GM12874 (cell line): ENCODE measurements around the gene ALDH1B1.

Experiments used
- TF ChIP-seq, protein P1 (sequence below): IDR thresholded peaks from 2 replicates; pipeline ENCODE4 v1.5.1; 2011; ENCODE audit warnings: low read depth, mild to moderate bottlenecking, control low read depth, low read length, moderate library complexity; ENCODE audit not compliant: insufficient read depth

The ALDH1B1 gene

DNA sequence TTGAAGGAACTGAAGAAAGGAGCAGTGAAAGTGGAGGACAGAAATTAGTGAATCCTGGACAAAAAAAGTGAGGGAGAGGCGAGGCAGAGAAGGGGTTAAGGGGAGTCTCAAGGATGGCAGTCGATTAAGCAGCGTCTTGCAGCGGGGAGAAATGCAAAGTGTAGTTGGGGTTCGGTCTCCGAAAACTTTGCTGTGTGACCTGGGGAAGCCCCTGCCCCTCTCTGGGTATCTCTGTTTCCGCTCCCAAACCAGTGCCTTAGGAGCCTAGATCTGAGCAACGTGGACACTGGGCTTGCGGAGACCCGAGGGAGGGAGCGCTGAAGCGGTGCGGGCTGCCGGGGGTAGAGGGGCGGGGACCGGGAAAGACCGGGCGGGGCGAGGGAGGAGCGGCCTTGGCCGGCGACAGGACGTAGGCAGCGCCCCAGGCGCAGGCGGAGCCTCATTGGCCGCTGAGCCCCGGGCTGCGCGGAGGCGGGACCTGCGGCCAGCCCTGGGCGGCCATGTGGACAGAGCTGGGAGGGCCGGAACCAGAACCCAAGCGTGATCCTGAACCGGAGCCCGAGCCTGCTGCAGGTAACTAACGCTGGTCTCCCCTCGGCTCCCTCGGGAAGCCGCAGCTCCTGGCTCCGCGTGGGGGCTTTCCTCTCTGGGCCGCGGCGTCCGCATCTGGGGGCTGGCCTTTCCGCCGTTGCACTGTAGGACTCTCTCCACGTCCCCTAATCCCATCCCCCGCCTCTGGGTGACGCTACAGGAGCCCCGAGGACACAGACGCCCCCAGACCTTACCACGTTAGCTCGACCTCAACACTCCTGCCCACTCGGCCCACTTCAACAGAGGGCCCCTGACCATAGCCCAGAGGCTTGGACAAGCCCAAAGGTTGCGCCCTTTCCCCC, at the start of gene ALDH1B1:
TSS of gene ALDH1B1 (plus strand) at position 468 of the 893 bp plus-strand sequence. CDS start 3,047 bp downstream, outside the sequence.
- TF ChIP-seq, protein P1, sequence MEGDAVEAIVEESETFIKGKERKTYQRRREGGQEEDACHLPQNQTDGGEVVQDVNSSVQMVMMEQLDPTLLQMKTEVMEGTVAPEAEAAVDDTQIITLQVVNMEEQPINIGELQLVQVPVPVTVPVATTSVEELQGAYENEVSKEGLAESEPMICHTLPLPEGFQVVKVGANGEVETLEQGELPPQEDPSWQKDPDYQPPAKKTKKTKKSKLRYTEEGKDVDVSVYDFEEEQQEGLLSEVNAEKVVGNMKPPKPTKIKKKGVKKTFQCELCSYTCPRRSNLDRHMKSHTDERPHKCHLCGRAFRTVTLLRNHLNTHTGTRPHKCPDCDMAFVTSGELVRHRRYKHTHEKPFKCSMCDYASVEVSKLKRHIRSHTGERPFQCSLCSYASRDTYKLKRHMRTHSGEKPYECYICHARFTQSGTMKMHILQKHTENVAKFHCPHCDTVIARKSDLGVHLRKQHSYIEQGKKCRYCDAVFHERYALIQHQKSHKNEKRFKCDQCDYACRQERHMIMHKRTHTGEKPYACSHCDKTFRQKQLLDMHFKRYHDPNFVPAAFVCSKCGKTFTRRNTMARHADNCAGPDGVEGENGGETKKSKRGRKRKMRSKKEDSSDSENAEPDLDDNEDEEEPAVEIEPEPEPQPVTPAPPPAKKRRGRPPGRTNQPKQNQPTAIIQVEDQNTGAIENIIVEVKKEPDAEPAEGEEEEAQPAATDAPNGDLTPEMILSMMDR = peak; percentile 48

DNA sequence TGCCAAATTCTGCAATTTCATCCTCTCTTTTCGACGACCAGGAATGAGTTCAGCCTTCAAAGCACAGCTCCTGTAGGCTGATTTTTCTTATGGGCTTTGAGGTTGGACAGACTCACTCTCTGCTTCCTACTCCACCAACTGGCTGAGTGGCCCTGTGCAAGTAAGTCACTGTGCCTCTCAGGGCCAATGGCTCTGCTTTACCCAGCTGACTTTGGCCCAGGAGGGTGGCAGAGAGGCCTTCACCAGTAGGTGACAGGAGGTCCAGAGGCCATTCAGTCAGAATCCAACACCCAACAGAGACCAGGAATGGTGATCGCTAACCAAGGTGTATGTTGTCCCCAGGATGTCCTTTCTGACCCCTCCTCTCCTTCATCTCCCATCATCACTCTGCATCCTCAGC, 49.5 kb upstream of the ALDH1B1 start:
- TF ChIP-seq, protein P1 = no peak

DNA sequence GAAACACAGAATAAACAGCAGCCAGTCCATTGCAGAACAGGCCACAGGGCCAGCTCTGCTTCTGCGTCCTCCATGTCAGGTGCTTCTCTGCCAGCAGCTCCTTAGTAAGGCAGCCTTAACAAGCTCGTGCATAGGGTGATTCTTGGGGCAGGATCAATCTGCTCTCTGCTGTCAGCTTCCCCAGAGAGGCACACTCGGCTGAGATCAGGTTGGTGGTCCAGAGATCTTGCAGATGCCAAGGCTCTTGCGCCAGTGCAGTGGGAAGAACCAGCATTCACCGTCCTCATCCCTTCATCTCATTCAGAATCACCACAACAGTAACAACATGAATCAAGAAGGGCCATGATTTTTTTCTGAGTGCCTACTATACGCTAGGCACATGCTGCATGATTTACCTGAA, 49.0 kb upstream of the ALDH1B1 start:
- TF ChIP-seq, protein P1 = no peak

DNA sequence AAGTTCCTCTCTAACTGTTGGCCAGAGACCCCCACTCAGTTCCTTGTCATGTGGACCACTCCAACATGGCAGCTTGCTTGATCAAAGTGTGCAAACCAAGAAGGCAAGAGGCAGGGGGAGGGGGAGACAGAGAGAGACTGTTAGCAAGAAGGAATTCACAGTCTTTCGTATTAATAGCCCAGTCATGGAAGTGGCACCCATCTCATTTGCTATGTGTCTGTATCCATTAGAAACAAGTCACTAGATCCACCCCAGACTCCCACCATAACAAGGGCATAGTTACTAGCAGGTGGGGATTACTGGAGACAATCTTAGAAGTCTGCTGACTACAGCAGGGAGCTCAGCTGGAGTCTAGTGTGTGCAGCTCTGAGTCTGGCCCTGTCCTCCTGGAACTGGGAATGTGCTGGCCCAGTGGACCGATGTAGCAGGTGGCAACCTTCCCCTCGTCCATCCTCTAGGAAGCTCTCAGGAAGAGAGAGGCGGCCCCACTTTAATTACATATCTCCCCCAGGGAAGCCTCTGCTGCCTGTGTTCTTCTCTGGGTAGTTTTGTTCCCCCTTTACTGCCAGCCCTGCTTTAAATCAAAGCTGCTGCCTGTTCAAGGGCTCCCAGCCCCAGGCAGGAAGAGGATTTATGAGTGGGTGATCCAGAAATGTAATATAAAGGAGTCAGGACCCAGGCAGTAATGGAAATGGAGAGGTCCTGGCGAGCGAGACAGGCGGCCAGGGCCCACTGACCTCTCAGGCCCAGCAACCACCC, 47.8 kb upstream of the ALDH1B1 start:
- TF ChIP-seq, protein P1 = no peak

DNA sequence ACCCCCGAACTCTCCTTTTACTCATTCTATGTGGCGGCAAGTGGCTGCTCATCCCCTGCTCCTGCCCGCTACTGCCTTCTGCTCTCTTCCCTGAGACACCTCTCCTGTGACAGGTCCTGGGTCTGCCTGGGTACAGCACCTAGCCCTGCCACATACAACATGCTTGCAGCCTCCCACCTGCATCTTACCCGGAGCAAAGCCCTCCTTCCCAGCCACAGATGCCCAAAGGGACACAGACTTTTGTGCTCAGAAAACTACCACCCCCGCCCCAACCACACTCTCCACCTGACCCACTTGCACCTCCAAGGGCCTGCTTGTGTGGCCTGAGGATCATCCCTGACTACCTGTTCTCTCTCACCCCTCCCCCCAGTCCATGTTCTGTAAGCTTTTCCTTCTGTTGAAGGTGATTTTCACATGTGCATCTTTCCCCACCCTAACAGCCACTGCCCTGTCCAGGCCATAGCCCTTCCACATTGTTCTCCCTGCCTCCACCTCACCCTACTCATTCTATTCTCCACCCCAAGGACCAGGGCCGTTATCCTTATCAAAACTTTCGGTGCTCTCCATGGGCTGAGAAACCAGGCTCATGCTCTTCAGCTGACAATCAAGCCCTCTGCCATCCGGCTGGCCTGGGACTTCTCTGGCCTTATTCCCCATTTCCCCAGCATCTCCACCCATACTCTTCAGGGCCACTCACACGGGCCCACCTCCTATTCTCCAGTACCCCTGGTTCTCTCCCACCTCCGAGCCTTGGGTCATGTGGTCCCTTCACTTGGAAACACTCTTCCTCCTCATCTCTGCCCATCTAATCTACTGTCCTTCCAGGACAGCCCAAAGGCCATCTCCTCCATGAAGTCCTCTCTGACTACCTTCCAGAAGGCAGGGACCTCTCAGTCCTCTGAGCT, 46.4 kb upstream of the ALDH1B1 start:
- TF ChIP-seq, protein P1 = no peak

DNA sequence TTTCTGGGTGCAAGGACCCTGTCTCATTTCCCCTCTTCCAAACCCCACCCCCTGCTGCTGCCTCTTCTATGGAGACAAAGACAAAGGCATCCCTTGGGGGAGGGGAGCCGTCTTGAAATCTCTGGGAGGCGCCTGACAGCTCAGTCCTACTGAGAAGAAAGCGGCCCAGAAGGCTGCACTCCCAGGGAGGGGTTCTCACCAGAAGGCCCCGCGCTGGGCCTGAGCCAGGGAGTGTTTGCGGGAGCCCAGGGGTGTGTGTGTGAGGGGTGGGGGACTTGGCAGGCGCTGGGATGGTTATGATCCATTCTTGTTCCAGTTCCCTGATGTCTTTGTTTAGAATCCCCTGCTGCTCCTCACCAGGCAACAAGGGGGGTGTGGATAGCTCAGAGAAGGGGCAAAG, 45.7 kb upstream of the ALDH1B1 start:
- TF ChIP-seq, protein P1 = no peak
